ENCODE measurements around the gene C10orf120. TPM values are rescaled to one million over a fixed set of nuclear protein-coding genes. Genes with fewer than 3 reads are reported as not detected.

C10orf120 gene
- total and polyA plus RNA-seq, 2 donors = not detected

- no peak overlapping the region for H3K27ac ChIP-seq (ENCODE audit: low read depth)
- H3K4me1 ChIP-seq (ENCODE audit: insufficient read depth) = no peaks in the 10 kb centered on the region
- DNase-seq (ENCODE audit: extremely low spot score) = peak; percentile 8
- WGBS = 32% methylated on average over 10 of the region's 10 CpGs
- H3K36me3 ChIP-seq (ENCODE audit: insufficient read depth) = no peaks in the 10 kb centered on the region
- no peak overlapping the region for H3K4me3 ChIP-seq (ENCODE audit: low read depth, low read length)
Measured at GRCh38 chr10:122648599-122649428, 50.8 kb downstream of the C10orf120 start.

Other genes starting within 250 kb of the C10orf120 start
- not detected for gene ARMS2, start 245.2 kb downstream of the C10orf120 start, total RNA-seq
- gene ARMS2, start 245.2 kb downstream of the C10orf120 start, polyA plus RNA-seq = not detected
- gene HTRA1, start 238.3 kb downstream of the C10orf120 start, total RNA-seq = 83.9 TPM
- gene HTRA1, start 238.3 kb downstream of the C10orf120 start, polyA plus RNA-seq = 145 TPM
- 0.48 TPM for gene DMBT1, start 139.1 kb downstream of the C10orf120 start, total RNA-seq
- gene DMBT1, start 139.1 kb downstream of the C10orf120 start, polyA plus RNA-seq = 4.8 TPM
- gene CUZD1, start 146.0 kb upstream of the C10orf120 start, total RNA-seq = 0.63 TPM
- gene CUZD1, start 146.0 kb upstream of the C10orf120 start, polyA plus RNA-seq = 0.56 TPM
- gene FAM24B, start 179.7 kb upstream of the C10orf120 start, total RNA-seq = 2.4 TPM
- 1.8 TPM for gene FAM24B, start 179.7 kb upstream of the C10orf120 start, polyA plus RNA-seq
- gene FAM24A, start 210.8 kb upstream of the C10orf120 start, total RNA-seq = not detected
- not detected for gene FAM24A, start 210.8 kb upstream of the C10orf120 start, polyA plus RNA-seq

Data from urinary bladder (tissue), 4 donors.